K562 (cell line): Measurements from ENCODE around the gene TMEM45B. TPM values are rescaled to one million over a fixed set of nuclear protein-coding genes. Genes with fewer than 3 reads are reported as not detected.

ENCODE experiments used
- ATAC-seq: fragments of 200-7000 bp; cut with Tn5 transposase; 3 replicates; pipeline ENCODE4 v1.9.1; 2020; ENCODE audit warnings: moderate library complexity
- BruUV-seq: library from RNA; stranded (reverse); fragments of 400-500 nt; replicated peaks from 2 replicates; lab custom pipeline; 2021; lab: Mats Ljungman, UMichigan
- CTCF ChIA-PET: fragments of 300-600 bp; formaldehyde crosslinking; extraction: SDS; loops from one replicate; lab custom pipeline; 2021; ENCODE audit warnings: low intra/inter-chr PET ratio; lab: Yijun Ruan, JAX
- POLR2A ChIA-PET: fragments of 300-600, 350-650 bp; sonication (Branson Sonifier 250); formaldehyde crosslinking; extraction: SDS; loops from one replicate; lab custom pipeline; 2021; ENCODE audit warnings: antibody characterized with exemption, inconsistent platforms; lab: Yijun Ruan, JAX
- DNase-seq, 4 experiments: peaks; one replicate each; pipeline versions ENCODE4 v3.0.0 to v3.0.0-alpha.2; 2011 to 2018; ENCODE audit warnings: low spot score in 3 of 4, mixed read lengths in 3 of 4; ENCODE audit errors: extremely low read depth in 1 of 4
- FAIRE-seq: peaks from 2 replicates; lab custom pipeline; 2011; peaks lifted over from hg19 to GRCh38; lab: Jason Lieb, UNC
- H2AFZ ChIP-seq: 2 replicates; pipeline ENCODE4 v1.6.0; 2011; ENCODE audit warnings: low read depth, low read length, control low read depth, inconsistent platforms
- H3K27ac ChIP-seq: fragments of 200-600 bp; 3 replicates; pipeline ENCODE4 v1.8.0; 2011; ENCODE audit warnings: low read depth, mild to moderate bottlenecking, control low read depth, inconsistent platforms, low read length, moderate library complexity, mixed read lengths; ENCODE audit errors: extremely low read depth
- H3K27me3 ChIP-seq, 2 experiments: fragments of 300-600 bp in 1 of 2; 2 replicates in 1 of 2; 3 replicates in 1 of 2; pipeline versions ENCODE4 v1.6.0 to v1.8.0; 2011; ENCODE audit warnings: inconsistent platforms in 2 of 2, low read length in 2 of 2, mild to moderate bottlenecking in 1 of 2, mixed read lengths in 1 of 2, moderate library complexity in 1 of 2; ENCODE audit not compliant: control insufficient read depth in 2 of 2, insufficient read depth in 2 of 2
- H3K36me3 ChIP-seq: fragments of 300-600 bp; 3 replicates; pipeline ENCODE4 v1.8.0; 2011; ENCODE audit warnings: mild to moderate bottlenecking, low read length, inconsistent platforms; ENCODE audit not compliant: control insufficient read depth, insufficient read depth
- H3K4me1 ChIP-seq, 2 experiments: fragments of 200-600 bp in 1 of 2; replicated peaks in 1 of 2; 2 replicates in 1 of 2; 3 replicates in 1 of 2; pipeline versions ENCODE4 v1.5.1 to v1.8.0; 2011; ENCODE audit warnings: inconsistent platforms in 2 of 2, low read length in 2 of 2, mild to moderate bottlenecking in 1 of 2, mixed read lengths in 1 of 2, moderate library complexity in 1 of 2; ENCODE audit not compliant: control insufficient read depth in 2 of 2, insufficient read depth in 2 of 2
- H3K4me2 ChIP-seq: 2 replicates; pipeline ENCODE4 v1.6.1; 2011; ENCODE audit warnings: low read length, control low read depth, inconsistent platforms, mixed read lengths; ENCODE audit not compliant: insufficient read depth
- H3K4me3 ChIP-seq: fragments of 200-600 bp; sonication (generic), shearing (Covaris generic); 2 replicates; pipeline ENCODE4 v1.5.1; 2016; ENCODE audit warnings: control low read depth, inconsistent platforms
- H3K79me2 ChIP-seq: fragments of 200-600 bp; 3 replicates; pipeline ENCODE4 v1.8.0; 2011; ENCODE audit warnings: low read length, inconsistent platforms; ENCODE audit not compliant: control insufficient read depth, insufficient read depth
- H3K9ac ChIP-seq, 2 experiments: 2 replicates each; pipeline versions ENCODE4 v1.6.0 to v1.6.1; 2011; ENCODE audit warnings: low read depth in 2 of 2, low read length in 2 of 2, control low read depth in 1 of 2, inconsistent platforms in 1 of 2, mild to moderate bottlenecking in 1 of 2, mixed read lengths in 1 of 2; ENCODE audit not compliant: insufficient read depth in 1 of 2
- H3K9me1 ChIP-seq: one replicate; pipeline ENCODE4 v1.6.0; 2011; ENCODE audit warnings: inconsistent platforms, mild to moderate bottlenecking, low read length, moderate library complexity; ENCODE audit not compliant: control insufficient read depth, insufficient read depth
- H3K9me3 ChIP-seq: replicated peaks from 2 replicates; pipeline ENCODE4 v1.5.1; 2011; ENCODE audit warnings: low read depth, low read length, inconsistent platforms; ENCODE audit not compliant: control insufficient read depth, insufficient read depth
- H4K20me1 ChIP-seq: replicated peaks from 2 replicates; pipeline ENCODE4 v1.6.1; 2011; ENCODE audit warnings: low read length, inconsistent platforms, mixed read lengths; ENCODE audit not compliant: control insufficient read depth, insufficient read depth
- BCLAF1 ChIP-seq, 2 experiments: fragments of 450-650 bp in 1 of 2; IDR thresholded peaks; 2 replicates each; pipeline ENCODE4 v1.6.1; 2011 to 2017; ENCODE audit warnings: low read depth in 2 of 2, antibody characterized with exemption in 1 of 2, borderline replicate concordance in 1 of 2, low read length in 1 of 2, mild to moderate bottlenecking in 1 of 2, mixed read lengths in 1 of 2; ENCODE audit not compliant: control insufficient read depth in 1 of 2
- CCNT2 ChIP-seq: IDR thresholded peaks from 2 replicates; pipeline ENCODE4 v1.6.1; 2011; ENCODE audit warnings: borderline replicate concordance, low read depth, mild to moderate bottlenecking, moderate library complexity, mixed read lengths, low read length; ENCODE audit not compliant: insufficient read length; ENCODE audit errors: extremely low read depth
- FOXO4 ChIP-seq: fragments of 450-650 bp; formaldehyde crosslinking; IDR thresholded peaks from 2 replicates; pipeline ENCODE4 v1.4.0; 2020; ENCODE audit warnings: mild to moderate bottlenecking, moderate library complexity
- HDAC1 ChIP-seq, 2 experiments: fragments of 450-650 bp; IDR thresholded peaks; 2 replicates each; pipeline ENCODE4 v1.6.1; 2016 to 2017; ENCODE audit warnings: inconsistent platforms in 1 of 2, mild to moderate bottlenecking in 1 of 2, moderate library complexity in 1 of 2
- HDAC3 ChIP-seq: fragments of 450-650 bp; IDR thresholded peaks from 2 replicates; pipeline ENCODE4 v1.6.1; 2018; ENCODE audit warnings: borderline replicate concordance, mild to moderate bottlenecking, moderate library complexity; ENCODE audit not compliant: partially characterized antibody
- RB1 ChIP-seq: fragments of 450-650 bp; IDR thresholded peaks from 2 replicates; pipeline ENCODE4 v1.6.1; 2017; ENCODE audit warnings: low read depth, mild to moderate bottlenecking
- RNF2 ChIP-seq: sonication (generic); IDR thresholded peaks from 2 replicates; pipeline ENCODE4 v1.6.1; 2016
- SMARCC2 ChIP-seq: fragments of 450-650 bp; IDR thresholded peaks from 2 replicates; pipeline ENCODE4 v1.6.1; 2017; ENCODE audit warnings: antibody characterized with exemption, moderate library complexity, mild to moderate bottlenecking, low read depth
- ZBED1 ChIP-seq: IDR thresholded peaks from 2 replicates; pipeline ENCODE4 v1.6.1; 2014
- ZFP36 ChIP-seq: fragments of 150-350 bp; IDR thresholded peaks from 2 replicates; pipeline ENCODE4 v1.6.1; 2018; ENCODE audit warnings: low read length, low read depth; ENCODE audit not compliant: partially characterized antibody
- ZNF224 ChIP-seq: sonication (generic); formaldehyde crosslinking; IDR thresholded peaks from 2 replicates; pipeline ENCODE4 v1.8.0; 2022; ENCODE audit warnings: mild to moderate bottlenecking, missing genetic modification reagents
- ZNF561 ChIP-seq: fragments of 450-650 bp; formaldehyde crosslinking; conservative IDR thresholded peaks from 2 replicates; pipeline ENCODE4 v1.4.0; 2020; ENCODE audit warnings: mild to moderate bottlenecking, moderate library complexity
- WGBS: fragments of 100-300 bp; shearing (Covaris generic); methylation state at CpG from one replicate; pipeline ENCODE4 v1.1.6; 2016; ENCODE audit warnings: low coverage, mixed read lengths; ENCODE audit not compliant: insufficient coverage; ENCODE audit errors: missing lambda C conversion rate; 5-methylcytosine and 5-hydroxymethylcytosine counted together
- in situ Hi-C: fragments of 300-500 bp; cut with MboI; formaldehyde crosslinking; loops from 4 replicates; pipeline ENCODE4 v1.15.0; 2018; ENCODE audit warnings: inconsistent platforms, mixed read lengths
- intact Hi-C: fragments of 100-400 bp; cut with micrococcal nuclease; formaldehyde crosslinking; loops from 2 replicates; pipeline ENCODE4 v1.14.2; 2022
- polyA plus RNA-seq, 8 experiments: library from polyadenylated mRNA; depleted of rRNA in 4 of 8; stranded (reverse) in 5 of 8; unstranded in 3 of 8; fragments of >200 nt; fragmentation: Nextera tagmentation in 2 of 8; fragmentation: Illumina TruSeq in 1 of 8; extraction: Ambion mirVana in 2 of 8; extraction: Trizol in 1 of 8; gene quantifications; 2 replicates each; pipeline versions ENCODE4 v1.2.1 to v1.2.3, GENCODE V29; 2011 to 2014; ENCODE audit warnings: inconsistent platforms in 1 of 8, missing spikeins in 1 of 8
- total RNA-seq, 7 experiments: library from RNA; depleted of rRNA in 6 of 7; stranded (reverse); fragments of >200 nt in 6 of 7; fragmentation: Illumina TruSeq in 2 of 7; extraction: Trizol in 2 of 7; gene quantifications; 2 replicates each; pipeline versions ENCODE4 v1.2.1 to v1.2.3, GENCODE V29; 2011 to 2021; ENCODE audit warnings: low replicate concordance in 1 of 7
- TF ChIP-seq, protein P1 (sequence below): sonication (generic); formaldehyde crosslinking; IDR thresholded peaks from 2 replicates; pipeline ENCODE4 v1.8.0; 2022; ENCODE audit warnings: mild to moderate bottlenecking, missing genetic modification reagents

The TMEM45B gene
- total and polyA plus RNA-seq, 9 of the 15 experiments (the other 6 are each of a cell fraction or from before 2014, with no cell fraction given): 0.07 TPM; not detected in 8

DNA sequence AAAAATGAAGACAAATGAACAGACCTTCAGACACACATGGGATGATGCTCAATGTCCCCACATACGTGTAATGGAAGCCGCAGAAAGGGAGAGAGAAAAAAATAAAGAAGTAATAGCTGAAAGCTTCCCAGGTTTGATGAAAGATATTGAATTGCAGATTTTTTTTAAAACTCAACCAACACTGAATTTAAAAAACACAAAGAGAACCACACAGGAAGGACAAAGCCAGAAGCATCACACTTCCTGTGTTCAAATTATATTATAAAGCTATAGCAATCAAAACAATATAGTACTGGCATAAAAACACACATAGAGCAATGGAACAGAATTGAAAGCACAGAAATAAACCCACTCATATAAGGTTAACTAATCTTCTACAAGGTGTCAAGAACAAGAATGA lies 26.5 kb downstream of the TMEM45B start (continued):
- no peak for TF ChIP-seq ZNF561 (CRISPR knock-in tag)
- TF ChIP-seq, all 486 proteins: peak for 0

DNA sequence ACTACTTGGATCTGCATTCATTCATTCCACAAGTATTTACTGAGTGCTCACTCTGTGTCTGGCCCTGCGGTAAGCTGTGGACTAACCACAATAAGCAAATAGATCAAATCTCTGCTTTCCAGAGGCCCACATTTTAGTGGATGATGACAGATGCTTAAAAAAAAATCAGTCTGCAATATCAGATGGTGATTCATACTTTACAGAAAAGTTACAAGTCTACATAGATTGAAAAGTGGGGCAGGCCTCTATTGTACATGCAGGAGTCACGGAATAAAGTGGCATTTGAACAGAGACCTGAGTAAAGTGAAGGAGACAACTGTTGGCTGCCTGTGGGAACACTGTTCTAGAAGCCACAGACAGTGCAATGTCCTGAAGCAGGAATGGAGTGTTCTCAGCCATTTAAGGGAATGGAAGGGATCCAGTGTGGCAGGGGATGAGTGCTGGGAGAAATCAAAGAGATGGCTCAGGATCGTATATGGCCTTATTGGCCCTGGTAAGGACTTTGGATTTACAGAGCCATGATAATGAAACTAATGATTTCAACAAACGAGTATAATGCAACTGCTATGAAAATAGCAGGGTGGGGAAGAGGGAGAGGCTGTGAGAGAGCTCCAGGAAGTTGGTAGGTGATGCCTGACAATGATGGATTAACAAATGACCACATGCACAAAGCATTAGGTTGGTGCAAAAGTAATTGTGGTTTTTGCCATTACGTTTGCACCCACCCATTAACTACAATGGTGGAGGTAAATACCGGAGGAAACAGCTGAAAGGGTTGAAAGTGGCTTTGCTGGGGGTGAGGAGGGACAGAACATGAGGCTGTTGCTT lies 31.1 kb downstream of the TMEM45B start:
- H3K9ac ChIP-seq: no peak overlapping the region
- H3K79me2 ChIP-seq: no peaks in the 10 kb centered on the region
- WGBS: under 1% methylated on average over 6 of the region's 6 CpGs
- in situ Hi-C loops (no loop called here), intact Hi-C loops (no loop called here)
- no peaks in the 10 kb centered on the region for H4K20me1 ChIP-seq
- no peak overlapping the region for H2AFZ ChIP-seq
- peaks cover 23 to 27% of the 10 kb centered on the region in 2 experiments; a peak in 4 of 5 replicates for H3K27me3 ChIP-seq
- no peaks in the 10 kb centered on the region for H3K9me3 ChIP-seq
- DNase-seq (no peak), ATAC-seq (peak; percentile 84), FAIRE-seq (no peak)
- no peak overlapping the region for H3K4me3 ChIP-seq
- no TSS peak for BruUV-seq
- ChIA-PET CTCF (no interaction called here), POLR2A (no interaction called here)
- no peaks in the 10 kb centered on the region for H3K36me3 ChIP-seq
- H3K27ac ChIP-seq: no peak overlapping the region
- no peaks in the 10 kb centered on the region for H3K9me1 ChIP-seq
- no peak overlapping the region for H3K4me2 ChIP-seq
- H3K4me1 ChIP-seq: no peaks in the 10 kb centered on the region
- no peak for TF ChIP-seq RNF2
- TF ChIP-seq SMARCC2: no peak; the same call in 1 of the 2 replicates
- peak; percentile 31 for TF ChIP-seq CCNT2
- peak in 1 of 2 experiments; percentile 84; a peak in 2 of 4 replicates for TF ChIP-seq HDAC1 (IDR thresholded peaks at IDR 0.05)
- no peak for TF ChIP-seq RB1
- TF ChIP-seq, protein P1, sequence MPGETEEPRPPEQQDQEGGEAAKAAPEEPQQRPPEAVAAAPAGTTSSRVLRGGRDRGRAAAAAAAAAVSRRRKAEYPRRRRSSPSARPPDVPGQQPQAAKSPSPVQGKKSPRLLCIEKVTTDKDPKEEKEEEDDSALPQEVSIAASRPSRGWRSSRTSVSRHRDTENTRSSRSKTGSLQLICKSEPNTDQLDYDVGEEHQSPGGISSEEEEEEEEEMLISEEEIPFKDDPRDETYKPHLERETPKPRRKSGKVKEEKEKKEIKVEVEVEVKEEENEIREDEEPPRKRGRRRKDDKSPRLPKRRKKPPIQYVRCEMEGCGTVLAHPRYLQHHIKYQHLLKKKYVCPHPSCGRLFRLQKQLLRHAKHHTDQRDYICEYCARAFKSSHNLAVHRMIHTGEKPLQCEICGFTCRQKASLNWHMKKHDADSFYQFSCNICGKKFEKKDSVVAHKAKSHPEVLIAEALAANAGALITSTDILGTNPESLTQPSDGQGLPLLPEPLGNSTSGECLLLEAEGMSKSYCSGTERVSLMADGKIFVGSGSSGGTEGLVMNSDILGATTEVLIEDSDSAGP: no peak
- TF ChIP-seq HDAC3: no peak
- no peak for TF ChIP-seq ZNF224 (CRISPR knock-in tag)
- no peak for TF ChIP-seq ZBED1
- TF ChIP-seq BCLAF1 (IDR thresholded peaks at IDR 0.05; ENCODE audit: borderline replicate concordance in 1 of 2, control insufficient read depth in 1 of 2, low read depth in 2 of 2, low read length in 1 of 2): no peak
- no peak for TF ChIP-seq ZFP36
- no peak for TF ChIP-seq FOXO4 (CRISPR knock-in tag)
